Chondrocyte (in vitro differentiated cells): ENCODE data around the gene RGS14. TPM values are rescaled to one million over a fixed set of nuclear protein-coding genes. Genes with fewer than 3 reads are reported as not detected.
A peak's percentile ranks its signal among the peaks of the same experiment; 100 is the strongest.

Source experiments
- DNase-seq: peaks from one replicate; pipeline ENCODE4 v3.0.0; 2021; ENCODE audit warnings: mixed read lengths, low spot score
- H3K27ac Mint-ChIP-seq: one replicate; pipeline ENCODE4 v1.8.0; 2021; ENCODE audit warnings: mild to moderate bottlenecking, moderate library complexity, mixed read lengths; ENCODE audit not compliant: unreplicated experiment
- H3K27me3 Mint-ChIP-seq: 2 replicates; pipeline ENCODE4 v1.8.0; 2021; ENCODE audit warnings: low read depth, mixed read lengths
- H3K36me3 Mint-ChIP-seq: 2 replicates; pipeline ENCODE4 v1.8.0; 2021; ENCODE audit warnings: low read depth, mixed read lengths
- H3K4me1 Mint-ChIP-seq: 2 replicates; pipeline ENCODE4 v1.8.0; 2021; ENCODE audit warnings: low read depth, mild to moderate bottlenecking, mixed read lengths
- H3K4me3 Mint-ChIP-seq: one replicate; pipeline ENCODE4 v1.8.0; 2021; ENCODE audit warnings: mild to moderate bottlenecking, moderate library complexity, mixed read lengths; ENCODE audit not compliant: unreplicated experiment
- H3K9me3 Mint-ChIP-seq: 2 replicates; pipeline ENCODE4 v1.8.0; 2021; ENCODE audit warnings: low read depth, mixed read lengths
- CTCF ChIP-seq: fragments of 200-600 bp; sonication (generic); IDR thresholded peaks from 2 replicates; pipeline ENCODE4 v1.5.0; 2021; ENCODE audit warnings: antibody characterized with exemption, mild to moderate bottlenecking, moderate library complexity
- total RNA-seq: library from RNA; stranded (reverse); gene quantifications from 3 replicates; pipeline ENCODE4 v1.2.1, GENCODE V29; 2021

The RGS14 gene
- total RNA-seq, 1 donor from 2014 or later, result 11.6 TPM

GRCh38 chr5:177310757-177311391, 46.9 kb upstream of the RGS14 start:
- no peak for TF ChIP-seq CTCF
- Mint-ChIP-seq H3K9me3 (no peaks in the 10 kb centered on the region), H3K36me3 (peaks cover 2% of the 10 kb centered on the region), H3K27me3 (no peaks in the 10 kb centered on the region), H3K4me1 (peaks cover 29% of the 10 kb centered on the region), H3K27ac (peak overlapping the region; percentile 73), H3K4me3 (peak overlapping the region; percentile 71)
- no peak for DNase-seq

- Mint-ChIP-seq H3K4me3 (peak overlapping the region; percentile 74), H3K4me1 (peaks cover 26% of the 10 kb centered on the region), H3K36me3 (peaks cover 2% of the 10 kb centered on the region), H3K9me3 (no peaks in the 10 kb centered on the region), H3K27me3 (no peaks in the 10 kb centered on the region), H3K27ac (no peak overlapping the region)
- DNase-seq, result peak; percentile 85
- peak; percentile 11 for TF ChIP-seq CTCF
These were observed 46.4 kb upstream of the RGS14 start for GRCh38 chr5:177311392-177311722.

- H3K27ac Mint-ChIP-seq, result peak within 1 kb of the TSS; percentile 73
- H3K36me3 Mint-ChIP-seq, result no peaks in the 10 kb centered on the region
- no peaks in the 10 kb centered on the region for H3K9me3 Mint-ChIP-seq
- DNase-seq, result peak; percentile 99
- H3K4me1 Mint-ChIP-seq, result peaks cover 23% of the 10 kb centered on the region
- H3K27me3 Mint-ChIP-seq, result no peaks in the 10 kb centered on the region
- H3K4me3 Mint-ChIP-seq, result peak within 1 kb of the TSS; percentile 74
- no peak for TF ChIP-seq CTCF
These were observed 45.7 kb upstream of the RGS14 start, which contains the start of gene MXD3 for GRCh38 chr5:177311723-177312648. MXD3 (minus strand) TSS chr5:177311898; CDS start chr5:177311830, 68 bp downstream.

- no peak for TF ChIP-seq CTCF
- H3K27me3 Mint-ChIP-seq, result no peaks in the 10 kb centered on the region
- peak; percentile 89 for DNase-seq
- peak overlapping the region; percentile 54 for H3K4me3 Mint-ChIP-seq
- no peaks in the 10 kb centered on the region for H3K36me3 Mint-ChIP-seq
- H3K9me3 Mint-ChIP-seq, result no peaks in the 10 kb centered on the region
- peaks cover 23% of the 10 kb centered on the region for H3K4me1 Mint-ChIP-seq
- H3K27ac Mint-ChIP-seq, result peak overlapping the region; percentile 22
These were observed 45.0 kb upstream of the RGS14 start for GRCh38 chr5:177312649-177313181.

GRCh38 chr5:177313561-177314259, 44.0 kb upstream of the RGS14 start:
- H3K27ac Mint-ChIP-seq, result no peak overlapping the region
- DNase-seq, result no peak
- no peaks in the 10 kb centered on the region for H3K9me3 Mint-ChIP-seq
- peaks cover 23% of the 10 kb centered on the region for H3K4me1 Mint-ChIP-seq
- no peak for TF ChIP-seq CTCF
- H3K36me3 Mint-ChIP-seq, result no peaks in the 10 kb centered on the region
- no peaks in the 10 kb centered on the region for H3K27me3 Mint-ChIP-seq
- H3K4me3 Mint-ChIP-seq, result no peak overlapping the region
